ENCODE data around the gene GRIA1. TPM values are rescaled to one million over a fixed set of nuclear protein-coding genes. Genes with fewer than 3 reads are reported as not detected.

The GRIA1 gene
- total and polyA plus RNA-seq, 2 donors (not counting 1 experiment from before 2014, with no cell fraction given), result not detected

GRCh38 chr5:153546566-153546965, 56.1 kb downstream of the GRIA1 start:
- no peak overlapping the region for H3K4me3 ChIP-seq (ENCODE audit: control extremely low read depth in 1 of 5, extremely low read depth in 1 of 5, insufficient read depth in 1 of 5, low read depth in 2 of 5, low read length in 4 of 5)
- POLR2A ChIA-PET, result no interaction called here
- no peaks in the 10 kb centered on the region for H3K9me3 ChIP-seq (ENCODE audit: control extremely low read depth in 1 of 3, control insufficient read depth in 2 of 3, insufficient read depth in 1 of 3, low read length in 2 of 3)
- H2AFZ ChIP-seq (ENCODE audit: insufficient read depth, low read depth, low read length, poor library complexity, severe bottlenecking), result no peak overlapping the region
- no peak overlapping the region for H3K4me3 Mint-ChIP-seq
- no peaks in the 10 kb centered on the region for H3K4me1 Mint-ChIP-seq
- WGBS (ENCODE audit: insufficient coverage), result no CpG with 5 or more reads among the region's 1 CpG
- no peaks in the 10 kb centered on the region for H3K27me3 Mint-ChIP-seq
- no peaks in the 10 kb centered on the region for H4K20me1 ChIP-seq (ENCODE audit: control insufficient read depth, insufficient read depth, low read length, poor library complexity, severe bottlenecking)
- no peak overlapping the region for H3K9ac ChIP-seq (ENCODE audit: low read length)
- no peaks in the 10 kb centered on the region for H3K36me3 ChIP-seq (replicated peaks in 1 of 2; ENCODE audit: control extremely low read depth in 1 of 2, control insufficient read depth in 1 of 2, extremely low read depth in 1 of 2, insufficient read depth in 2 of 2, low read length in 1 of 2)
- H3K4me2 ChIP-seq (replicated peaks; ENCODE audit: low read depth, low read length, poor library complexity, severe bottlenecking), result no peak overlapping the region
- ATAC-seq (ENCODE audit: low read depth), result no peak
- intact Hi-C loops (cut with micrococcal nuclease), result no loop called here
- no peak for TF ChIP-seq CTCF (IDR thresholded peaks at IDR 0.05)
- TF ChIP-seq EZH2 (IDR thresholded peaks at IDR 0.05; ENCODE audit: borderline replicate concordance, insufficient read depth, low read depth, low read length, poor library complexity, severe bottlenecking), result no peak
- H3K27ac ChIP-seq (ENCODE audit: low read length in 2 of 2), result no peak overlapping the region
- no peaks in the 10 kb centered on the region for H3K4me1 ChIP-seq (ENCODE audit: control insufficient read depth in 2 of 2, insufficient read depth in 2 of 2, low read length in 2 of 2)
- no peaks in the 10 kb centered on the region for H3K79me2 ChIP-seq (ENCODE audit: control insufficient read depth, insufficient read depth, low read length)
- no peak overlapping the region for H3K27ac Mint-ChIP-seq
- peaks cover 2% of the 10 kb centered on the region for H3K9me3 Mint-ChIP-seq (ENCODE audit: insufficient read depth)
- CTCF ChIA-PET, result no interaction called here
- H3K27me3 ChIP-seq (replicated peaks in 1 of 4; ENCODE audit: control extremely low read depth in 1 of 4, control insufficient read depth in 3 of 4, insufficient read depth in 4 of 4, low read length in 3 of 4), result no peaks in the 10 kb centered on the region
- no peak for DNase-seq

- no peaks in the 10 kb centered on the region for H3K4me1 Mint-ChIP-seq
- Histone ChIP-seq H3K79me2 (ENCODE audit: control insufficient read depth, insufficient read depth, low read length) (no peaks in the 10 kb centered on the region), H4K20me1 (ENCODE audit: control insufficient read depth, insufficient read depth, low read length, poor library complexity, severe bottlenecking) (no peaks in the 10 kb centered on the region), H3K4me2 (replicated peaks; ENCODE audit: low read depth, low read length, poor library complexity, severe bottlenecking) (no peak overlapping the region), H3K9ac (ENCODE audit: low read length) (no peak overlapping the region), H3K27ac (ENCODE audit: low read length in 2 of 2) (no peak overlapping the region), H3K9me3 (ENCODE audit: control extremely low read depth in 1 of 3, control insufficient read depth in 2 of 3, insufficient read depth in 1 of 3, low read length in 2 of 3) (no peaks in the 10 kb centered on the region), H2AFZ (ENCODE audit: insufficient read depth, low read depth, low read length, poor library complexity, severe bottlenecking) (no peak overlapping the region), H3K36me3 (replicated peaks in 1 of 2; ENCODE audit: control extremely low read depth in 1 of 2, control insufficient read depth in 1 of 2, extremely low read depth in 1 of 2, insufficient read depth in 2 of 2, low read length in 1 of 2) (no peaks in the 10 kb centered on the region), H3K4me1 (ENCODE audit: control insufficient read depth in 2 of 2, insufficient read depth in 2 of 2, low read length in 2 of 2) (no peaks in the 10 kb centered on the region), H3K27me3 (replicated peaks in 1 of 4; ENCODE audit: control extremely low read depth in 1 of 4, control insufficient read depth in 3 of 4, insufficient read depth in 4 of 4, low read length in 3 of 4) (no peaks in the 10 kb centered on the region), H3K4me3 (ENCODE audit: control extremely low read depth in 1 of 5, extremely low read depth in 1 of 5, insufficient read depth in 1 of 5, low read depth in 2 of 5, low read length in 4 of 5) (no peak overlapping the region)
- POLR2A ChIA-PET, result no interaction called here
- peaks cover 2% of the 10 kb centered on the region for H3K9me3 Mint-ChIP-seq (ENCODE audit: insufficient read depth)
- CTCF ChIA-PET, result no interaction called here
- TF ChIP-seq EZH2 (IDR thresholded peaks at IDR 0.05; ENCODE audit: borderline replicate concordance, insufficient read depth, low read depth, low read length, poor library complexity, severe bottlenecking) (no peak), CTCF (IDR thresholded peaks at IDR 0.05) (no peak)
- H3K27me3 Mint-ChIP-seq, result no peaks in the 10 kb centered on the region
- no CpG with 5 or more reads among the region's 1 CpG for WGBS (ENCODE audit: insufficient coverage)
- intact Hi-C loops (cut with micrococcal nuclease), result no loop called here
- H3K27ac Mint-ChIP-seq, result no peak overlapping the region
- ATAC-seq (ENCODE audit: low read depth) (no peak), DNase-seq (no peak)
- H3K4me3 Mint-ChIP-seq, result no peak overlapping the region
Measured at GRCh38 chr5:153551537-153552079, 61.1 kb downstream of the GRIA1 start.

Measured in B cell (primary cell).